H54 (cell line): ENCODE data around the gene KLK15.

Source experiments
- DNase-seq: peaks from one replicate; pipeline ENCODE4 v3.0.0; 2011; ENCODE audit warnings: low spot score, mixed read lengths; ENCODE audit not compliant: insufficient read length
- FAIRE-seq: peaks from 3 replicates; lab custom pipeline; 2011; peaks lifted over from hg19 to GRCh38; lab: Jason Lieb, UNC
- POLR2A ChIP-seq: IDR thresholded peaks from 2 replicates; pipeline ENCODE4 v1.6.1; 2011; ENCODE audit warnings: low read depth, mild to moderate bottlenecking, low read length

KLK15 gene

GRCh38 chr19:50835785-50836542 is 2.6 kb upstream of the KLK15 start:
- peak; percentile 98 for DNase-seq
- peak; percentile 90 for TF ChIP-seq POLR2A
- FAIRE-seq = no peak

GRCh38 chr19:50835103-50835784 is 1.9 kb upstream of the KLK15 start:
- FAIRE-seq = no peak

GRCh38 chr19:50833802-50834167 is 411 bp upstream of the KLK15 start:
- no peak for FAIRE-seq

More at GRCh38 chr19:50835103-50835784, 1.9 kb upstream of the KLK15 start:
- DNase-seq = no peak
- TF ChIP-seq POLR2A = no peak

GRCh38 chr19:50832666-50833065 is 708 bp downstream of the KLK15 start:
- no peak for TF ChIP-seq POLR2A
- DNase-seq (no peak), FAIRE-seq (no peak)

More at GRCh38 chr19:50833802-50834167, 411 bp upstream of the KLK15 start:
- no peak for TF ChIP-seq POLR2A
- DNase-seq = no peak

GRCh38 chr19:50831026-50831396 is 2.4 kb downstream of the KLK15 start:
- FAIRE-seq (no peak), DNase-seq (no peak)
- no peak for TF ChIP-seq POLR2A

GRCh38 chr19:50830266-50831025 is 2.9 kb downstream of the KLK15 start:
- FAIRE-seq (no peak), DNase-seq (no peak)
- no peak for TF ChIP-seq POLR2A

GRCh38 chr19:50829801-50830200 is 3.6 kb downstream of the KLK15 start:
- no peak for FAIRE-seq
- no peak for TF ChIP-seq POLR2A
- DNase-seq = no peak

GRCh38 chr19:50827476-50827875 is 5.9 kb downstream of the KLK15 start:
- TF ChIP-seq POLR2A = no peak
- DNase-seq (no peak), FAIRE-seq (no peak)

GRCh38 chr19:50826492-50827240 is 6.7 kb downstream of the KLK15 start:
- no peak for DNase-seq
- FAIRE-seq = no peak
- TF ChIP-seq POLR2A = no peak

- no peak for TF ChIP-seq POLR2A
- FAIRE-seq (no peak), DNase-seq (no peak)
These were observed 9.9 kb downstream of the KLK15 start, which contains the start of gene KLK1 for GRCh38 chr19:50823389-50824042. Gene KLK1 (minus strand): TSS chr19:50823787. CDS start chr19:50823748, 39 bp downstream.

- no peak for TF ChIP-seq POLR2A
- FAIRE-seq (no peak), DNase-seq (no peak)
These were observed 10.6 kb downstream of the KLK15 start for GRCh38 chr19:50822661-50823208.

- FAIRE-seq (no peak), DNase-seq (no peak)
- TF ChIP-seq POLR2A = no peak
These were observed 11.8 kb downstream of the KLK15 start for GRCh38 chr19:50821622-50822021.

GRCh38 chr19:50821248-50821612 is 12.1 kb downstream of the KLK15 start:
- FAIRE-seq (no peak), DNase-seq (no peak)
- TF ChIP-seq POLR2A = no peak
